ENCODE data around the gene EPHA4. TPM values are rescaled to one million over a fixed set of nuclear protein-coding genes. Genes with fewer than 3 reads are reported as not detected.

Gene EPHA4
- polyA plus RNA-seq, 1 of the 3 experiments (the other 2 are of a cell fraction): 0.90 TPM

- H3K36me3 ChIP-seq (replicated peaks in 1 of 2; ENCODE audit: control insufficient read depth in 1 of 2, insufficient read depth in 2 of 2, low read length in 1 of 2): no peaks in the 10 kb centered on the region
- CTCF ChIA-PET: no interaction called here
- H3K9me2 ChIP-seq: no peaks in the 10 kb centered on the region
- no peak overlapping the region for H3K4me3 ChIP-seq (ENCODE audit: low read depth in 2 of 2, low read length in 1 of 2)
- no peaks in the 10 kb centered on the region for H3F3A ChIP-seq (replicated peaks; ENCODE audit: insufficient read depth)
- H3K4me1 ChIP-seq (ENCODE audit: control insufficient read depth in 1 of 2, insufficient read depth in 2 of 2, low read depth in 1 of 2, low read length in 1 of 2): no peaks in the 10 kb centered on the region
- no peaks in the 10 kb centered on the region for H4K20me1 ChIP-seq (ENCODE audit: insufficient read depth)
- 22% methylated on average over 6 of the region's 6 CpGs for WGBS (ENCODE audit: low lambda C conversion rate)
- TF ChIP-seq YY1 (IDR thresholded peaks at IDR 0.05; ENCODE audit: low read depth): no peak
- no peak for TF ChIP-seq FOXJ3 (CRISPR knock-in tag; IDR thresholded peaks at IDR 0.05)
- TF ChIP-seq ELF1 (IDR thresholded peaks at IDR 0.05): no peak
- TF ChIP-seq EZH2phosphoT487 (IDR thresholded peaks at IDR 0.05; ENCODE audit: borderline replicate concordance, low read depth): no peak
- no peak for TF ChIP-seq GATA2 (CRISPR knock-in tag; IDR thresholded peaks at IDR 0.05)
- TF ChIP-seq PBX3 (IDR thresholded peaks at IDR 0.05): no peak
- no peak for TF ChIP-seq USF1 (IDR thresholded peaks at IDR 0.05; ENCODE audit: borderline replicate concordance, low read depth)
- TF ChIP-seq FOXM1 (IDR thresholded peaks at IDR 0.05; ENCODE audit: low read depth): no peak
- no peak for TF ChIP-seq RFX5 (IDR thresholded peaks at IDR 0.05; ENCODE audit: low read length)
- no peak for TF ChIP-seq RXRA (IDR thresholded peaks at IDR 0.05; ENCODE audit: borderline replicate concordance, low read depth)
- TF ChIP-seq CTCF (IDR thresholded peaks at IDR 0.05): no peak
- no peak for TF ChIP-seq JUND (IDR thresholded peaks at IDR 0.05)
- no peak for TF ChIP-seq GABPA (IDR thresholded peaks at IDR 0.05; ENCODE audit: low read depth)
- no peak for TF ChIP-seq RCOR1 (IDR thresholded peaks at IDR 0.05; ENCODE audit: low read length)
- no peaks in the 10 kb centered on the region for H3K79me2 ChIP-seq (ENCODE audit: insufficient read depth)
- POLR2A ChIA-PET: no interaction called here
- no peak overlapping the region for H2AFZ ChIP-seq (ENCODE audit: low read depth)
- H3K27ac ChIP-seq (ENCODE audit: low read depth in 2 of 2, low read length in 1 of 2): no peak overlapping the region
- no peak overlapping the region for H3K9ac ChIP-seq
- no peaks in the 10 kb centered on the region for H3K9me3 ChIP-seq
- no peak overlapping the region for H3K4me2 ChIP-seq
- DNase-seq: no peak
- no peaks in the 10 kb centered on the region for H3K27me3 ChIP-seq (ENCODE audit: insufficient read depth)
Measured at GRCh38 chr2:221371347-221371746, 200.8 kb downstream of the EPHA4 start.

- WGBS (ENCODE audit: low lambda C conversion rate): 7% methylated on average over 6 of the region's 6 CpGs
- H2AFZ ChIP-seq (ENCODE audit: low read depth): no peak overlapping the region
- H3K27me3 ChIP-seq (ENCODE audit: insufficient read depth): no peaks in the 10 kb centered on the region
- H4K20me1 ChIP-seq (ENCODE audit: insufficient read depth): no peaks in the 10 kb centered on the region
- ChIA-PET POLR2A (no interaction called here), CTCF (no interaction called here)
- H3K4me1 ChIP-seq (ENCODE audit: control insufficient read depth in 1 of 2, insufficient read depth in 2 of 2, low read depth in 1 of 2, low read length in 1 of 2): no peaks in the 10 kb centered on the region
- DNase-seq: no peak
- no peaks in the 10 kb centered on the region for H3K9me3 ChIP-seq
- H3K79me2 ChIP-seq (ENCODE audit: insufficient read depth): no peaks in the 10 kb centered on the region
- H3K36me3 ChIP-seq (replicated peaks in 1 of 2; ENCODE audit: control insufficient read depth in 1 of 2, insufficient read depth in 2 of 2, low read length in 1 of 2): no peaks in the 10 kb centered on the region
- H3F3A ChIP-seq (replicated peaks; ENCODE audit: insufficient read depth): no peaks in the 10 kb centered on the region
- H3K9ac ChIP-seq: no peak overlapping the region
- no peak overlapping the region for H3K4me3 ChIP-seq (ENCODE audit: low read depth in 2 of 2, low read length in 1 of 2)
- no peak overlapping the region for H3K4me2 ChIP-seq
- H3K9me2 ChIP-seq: no peaks in the 10 kb centered on the region
- no peak overlapping the region for H3K27ac ChIP-seq (ENCODE audit: low read depth in 2 of 2, low read length in 1 of 2)
- TF ChIP-seq MEF2A (IDR thresholded peaks at IDR 0.05; ENCODE audit: borderline replicate concordance, low read depth) (no peak), IRF3 (IDR thresholded peaks at IDR 0.05; ENCODE audit: low read depth, low read length) (no peak), RCOR1 (IDR thresholded peaks at IDR 0.05; ENCODE audit: low read length) (no peak), ZBTB33 (IDR thresholded peaks at IDR 0.05; ENCODE audit: borderline replicate concordance, low read depth) (no peak), MAX (IDR thresholded peaks at IDR 0.05; ENCODE audit: low read depth) (no peak), FOSL2 (IDR thresholded peaks at IDR 0.05; ENCODE audit: borderline replicate concordance, low read depth) (no peak), RAD21 (IDR thresholded peaks at IDR 0.05; ENCODE audit: low read length) (no peak), MXI1 (IDR thresholded peaks at IDR 0.05; ENCODE audit: low read depth, low read length) (no peak), PBX3 (IDR thresholded peaks at IDR 0.05) (no peak), POLR2AphosphoS5 (IDR thresholded peaks at IDR 0.05; ENCODE audit: low read depth, low read length) (no peak)
Measured at GRCh38 chr2:221370857-221371211, 201.3 kb downstream of the EPHA4 start.
